ENCODE measurements around the gene MELK.

MELK gene

DNA sequence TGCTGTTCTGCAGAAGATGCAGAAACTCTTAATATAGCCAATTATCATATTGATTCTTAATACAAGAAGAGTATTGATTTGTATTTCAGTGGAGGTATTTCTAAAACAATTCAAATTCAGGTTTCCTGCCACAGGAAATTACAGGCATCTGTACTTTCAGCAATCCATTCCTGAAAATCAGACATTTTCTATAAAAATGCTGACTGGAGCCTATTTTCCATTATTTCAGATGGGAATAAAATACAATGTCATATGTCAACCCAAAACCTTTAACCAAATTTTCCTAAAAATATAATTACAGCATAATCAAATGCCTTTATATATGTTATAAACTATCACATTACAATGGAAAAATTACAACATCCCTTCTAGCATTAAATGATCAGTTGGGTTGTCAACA, 131.5 kb downstream of the MELK start:
- H3K79me2 ChIP-seq (ENCODE audit: low read length), result no peaks in the 10 kb centered on the region
- no peak overlapping the region for H3K9ac ChIP-seq (ENCODE audit: low read length)
- no peaks in the 10 kb centered on the region for H3K9me3 ChIP-seq (replicated peaks; ENCODE audit: insufficient read depth, low read length)
- DNase-seq, result no peak
- no peak overlapping the region for H3K27ac ChIP-seq (ENCODE audit: low read length)
- H3K27me3 ChIP-seq (replicated peaks; ENCODE audit: insufficient read depth, low read length), result no peaks in the 10 kb centered on the region
- H2AFZ ChIP-seq (ENCODE audit: low read length), result no peak overlapping the region
- H3F3A ChIP-seq (ENCODE audit: insufficient read depth, low read length), result no peaks in the 10 kb centered on the region
- H3K4me2 ChIP-seq (ENCODE audit: low read depth, low read length), result no peak overlapping the region
- no peaks in the 10 kb centered on the region for H3K9me2 ChIP-seq (replicated peaks; ENCODE audit: insufficient read depth, low read length)
- no peaks in the 10 kb centered on the region for H3K36me3 ChIP-seq (replicated peaks; ENCODE audit: insufficient read depth, low read length)
- H4K20me1 ChIP-seq (ENCODE audit: insufficient read depth, low read length), result no peaks in the 10 kb centered on the region
- no peaks in the 10 kb centered on the region for H3K4me1 ChIP-seq (ENCODE audit: low read length)
- no peak for TF ChIP-seq EZH2phosphoT487 (IDR thresholded peaks at IDR 0.05; ENCODE audit: low read length)
- TF ChIP-seq, protein P1, sequence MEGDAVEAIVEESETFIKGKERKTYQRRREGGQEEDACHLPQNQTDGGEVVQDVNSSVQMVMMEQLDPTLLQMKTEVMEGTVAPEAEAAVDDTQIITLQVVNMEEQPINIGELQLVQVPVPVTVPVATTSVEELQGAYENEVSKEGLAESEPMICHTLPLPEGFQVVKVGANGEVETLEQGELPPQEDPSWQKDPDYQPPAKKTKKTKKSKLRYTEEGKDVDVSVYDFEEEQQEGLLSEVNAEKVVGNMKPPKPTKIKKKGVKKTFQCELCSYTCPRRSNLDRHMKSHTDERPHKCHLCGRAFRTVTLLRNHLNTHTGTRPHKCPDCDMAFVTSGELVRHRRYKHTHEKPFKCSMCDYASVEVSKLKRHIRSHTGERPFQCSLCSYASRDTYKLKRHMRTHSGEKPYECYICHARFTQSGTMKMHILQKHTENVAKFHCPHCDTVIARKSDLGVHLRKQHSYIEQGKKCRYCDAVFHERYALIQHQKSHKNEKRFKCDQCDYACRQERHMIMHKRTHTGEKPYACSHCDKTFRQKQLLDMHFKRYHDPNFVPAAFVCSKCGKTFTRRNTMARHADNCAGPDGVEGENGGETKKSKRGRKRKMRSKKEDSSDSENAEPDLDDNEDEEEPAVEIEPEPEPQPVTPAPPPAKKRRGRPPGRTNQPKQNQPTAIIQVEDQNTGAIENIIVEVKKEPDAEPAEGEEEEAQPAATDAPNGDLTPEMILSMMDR (IDR thresholded peaks at IDR 0.05; ENCODE audit: low read length), result no peak
- H3K4me3 ChIP-seq (ENCODE audit: low read length), result no peak overlapping the region

GRCh38 chr9:36713515-36714490, 141.1 kb downstream of the MELK start:
- TF ChIP-seq EZH2 (optimal IDR thresholded peaks at IDR 0.05; ENCODE audit: low read depth, low read length), result no peak
- H2AFZ ChIP-seq (ENCODE audit: low read length), result no peak overlapping the region

DNA sequence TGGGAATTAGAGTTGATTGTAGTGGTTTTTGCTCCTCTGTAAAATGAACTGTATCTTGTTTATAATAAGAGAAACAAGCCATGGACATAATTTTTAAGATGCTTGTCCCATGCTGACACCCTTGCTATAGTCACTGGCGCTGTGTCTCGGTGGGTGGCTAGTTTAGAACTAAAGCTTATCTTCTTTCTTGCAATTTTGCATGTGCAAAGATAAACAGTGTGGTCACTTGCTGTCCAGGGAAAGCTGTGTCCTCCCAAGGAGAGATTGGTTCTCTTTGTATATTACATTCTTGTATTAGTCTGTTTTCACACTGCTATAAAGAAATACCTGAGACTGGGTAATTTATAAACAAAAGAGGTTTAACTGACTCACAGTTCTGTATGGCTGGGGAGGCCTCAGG, 143.8 kb downstream of the MELK start:
- Histone ChIP-seq H3K4me2 (ENCODE audit: low read depth, low read length) (no peak overlapping the region), H3K27me3 (replicated peaks; ENCODE audit: insufficient read depth, low read length) (no peaks in the 10 kb centered on the region), H3K4me1 (ENCODE audit: low read length) (no peaks in the 10 kb centered on the region), H3K27ac (ENCODE audit: low read length) (no peak overlapping the region), H2AFZ (ENCODE audit: low read length) (no peak overlapping the region), H3F3A (ENCODE audit: insufficient read depth, low read length) (no peaks in the 10 kb centered on the region), H3K9ac (ENCODE audit: low read length) (no peak overlapping the region), H4K20me1 (ENCODE audit: insufficient read depth, low read length) (no peaks in the 10 kb centered on the region), H3K36me3 (replicated peaks; ENCODE audit: insufficient read depth, low read length) (no peaks in the 10 kb centered on the region), H3K4me3 (ENCODE audit: low read length) (no peak overlapping the region), H3K9me2 (replicated peaks; ENCODE audit: insufficient read depth, low read length) (no peaks in the 10 kb centered on the region), H3K79me2 (ENCODE audit: low read length) (no peaks in the 10 kb centered on the region), H3K9me3 (replicated peaks; ENCODE audit: insufficient read depth, low read length) (no peaks in the 10 kb centered on the region)
- TF ChIP-seq EZH2 (optimal IDR thresholded peaks at IDR 0.05; ENCODE audit: low read depth, low read length) (no peak), EZH2phosphoT487 (IDR thresholded peaks at IDR 0.05; ENCODE audit: low read length) (no peak)
- TF ChIP-seq, protein P1 (IDR thresholded peaks at IDR 0.05; ENCODE audit: low read length), result no peak
- no peak for DNase-seq

More at GRCh38 chr9:36713515-36714490, 141.1 kb downstream of the MELK start:
- Histone ChIP-seq H3K36me3 (replicated peaks; ENCODE audit: insufficient read depth, low read length) (no peaks in the 10 kb centered on the region), H3K27me3 (replicated peaks; ENCODE audit: insufficient read depth, low read length) (no peaks in the 10 kb centered on the region), H3K4me3 (ENCODE audit: low read length) (no peak overlapping the region), H3K9me2 (replicated peaks; ENCODE audit: insufficient read depth, low read length) (no peaks in the 10 kb centered on the region), H3K4me2 (ENCODE audit: low read depth, low read length) (no peak overlapping the region), H4K20me1 (ENCODE audit: insufficient read depth, low read length) (no peaks in the 10 kb centered on the region), H3K4me1 (ENCODE audit: low read length) (no peaks in the 10 kb centered on the region), H3K79me2 (ENCODE audit: low read length) (no peaks in the 10 kb centered on the region), H3K9ac (ENCODE audit: low read length) (no peak overlapping the region), H3F3A (ENCODE audit: insufficient read depth, low read length) (no peaks in the 10 kb centered on the region), H3K27ac (ENCODE audit: low read length) (no peak overlapping the region), H3K9me3 (replicated peaks; ENCODE audit: insufficient read depth, low read length) (no peaks in the 10 kb centered on the region)
- no peak for DNase-seq

DNA sequence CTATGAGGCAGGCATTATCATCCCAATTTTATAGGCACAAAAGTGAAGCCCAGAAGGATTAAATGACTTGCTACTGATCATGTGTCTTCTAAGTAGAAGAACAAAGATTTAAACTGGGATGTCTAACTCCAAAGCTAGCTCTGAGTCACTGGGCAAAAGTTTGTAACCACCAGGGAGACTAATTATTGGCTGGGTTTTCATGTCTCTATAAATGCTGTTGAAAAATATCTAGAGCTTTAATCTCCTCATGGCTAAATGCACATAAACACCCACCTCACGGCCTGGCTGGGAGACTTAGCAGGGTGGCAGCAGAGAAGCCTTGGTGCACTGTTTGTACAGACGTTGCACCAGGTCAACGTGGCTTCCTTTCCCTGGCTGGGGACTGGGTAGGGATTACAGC, 144.6 kb downstream of the MELK start:
- Histone ChIP-seq H3K27me3 (replicated peaks; ENCODE audit: insufficient read depth, low read length) (no peaks in the 10 kb centered on the region), H3F3A (ENCODE audit: insufficient read depth, low read length) (no peaks in the 10 kb centered on the region), H3K79me2 (ENCODE audit: low read length) (no peaks in the 10 kb centered on the region), H3K9me3 (replicated peaks; ENCODE audit: insufficient read depth, low read length) (no peaks in the 10 kb centered on the region), H3K9me2 (replicated peaks; ENCODE audit: insufficient read depth, low read length) (no peaks in the 10 kb centered on the region), H3K36me3 (replicated peaks; ENCODE audit: insufficient read depth, low read length) (no peaks in the 10 kb centered on the region), H3K4me1 (ENCODE audit: low read length) (no peaks in the 10 kb centered on the region), H3K27ac (ENCODE audit: low read length) (no peak overlapping the region), H3K4me2 (ENCODE audit: low read depth, low read length) (no peak overlapping the region), H3K4me3 (ENCODE audit: low read length) (no peak overlapping the region), H3K9ac (ENCODE audit: low read length) (no peak overlapping the region), H4K20me1 (ENCODE audit: insufficient read depth, low read length) (no peaks in the 10 kb centered on the region), H2AFZ (ENCODE audit: low read length) (no peak overlapping the region)
- DNase-seq, result no peak
- TF ChIP-seq EZH2phosphoT487 (IDR thresholded peaks at IDR 0.05; ENCODE audit: low read length), result no peak
- TF ChIP-seq, protein P1 (IDR thresholded peaks at IDR 0.05; ENCODE audit: low read length), result no peak
- no peak for TF ChIP-seq EZH2 (optimal IDR thresholded peaks at IDR 0.05; ENCODE audit: low read depth, low read length)
